GM23338 (cell line): ENCODE measurements around the gene CCDC12.

Source experiments
- EZH2 ChIP-seq: fragments of 200-600 bp; sonication (generic); IDR thresholded peaks from one replicate; pipeline ENCODE4 v1.8.0; 2017; ENCODE audit warnings: antibody characterized with exemption, mild to moderate bottlenecking, low read depth; ENCODE audit not compliant: unreplicated experiment
- EZH2phosphoT487 ChIP-seq: fragments of 200-600 bp; sonication (generic); IDR thresholded peaks from one replicate; pipeline ENCODE4 v1.8.1; 2018; ENCODE audit warnings: antibody characterized with exemption; ENCODE audit not compliant: unreplicated experiment
- POLR2AphosphoS5 ChIP-seq: IDR thresholded peaks from 2 replicates; pipeline ENCODE4 v1.6.1; 2016; ENCODE audit warnings: antibody characterized with exemption, low read depth
- STAT1 ChIP-seq: IDR thresholded peaks from one replicate; pipeline ENCODE4 v1.6.1; 2016; ENCODE audit warnings: antibody characterized with exemption; ENCODE audit not compliant: unreplicated experiment
- ZNF331 ChIP-seq: fragments of 250-450 bp; sonication (Bioruptor Pico); IDR thresholded peaks from 2 replicates; pipeline ENCODE4 v1.5.0; 2020; ENCODE audit warnings: low read depth, mild to moderate bottlenecking, moderate library complexity
- TF ChIP-seq, protein P1 (sequence below), 2 experiments: fragments of 200-600 bp in 1 of 2; sonication (generic) in 1 of 2; conservative IDR thresholded peaks; 2 replicates each; pipeline versions ENCODE4 v1.5.1 to v1.6.1; 2016 to 2017; ENCODE audit warnings: antibody characterized with exemption in 2 of 2, low read depth in 2 of 2, mild to moderate bottlenecking in 2 of 2, moderate library complexity in 1 of 2
- TF ChIP-seq, protein P2 (sequence below): IDR thresholded peaks from one replicate; pipeline ENCODE4 v1.6.1; 2018; ENCODE audit warnings: antibody characterized with exemption; ENCODE audit not compliant: unreplicated experiment

DNA sequence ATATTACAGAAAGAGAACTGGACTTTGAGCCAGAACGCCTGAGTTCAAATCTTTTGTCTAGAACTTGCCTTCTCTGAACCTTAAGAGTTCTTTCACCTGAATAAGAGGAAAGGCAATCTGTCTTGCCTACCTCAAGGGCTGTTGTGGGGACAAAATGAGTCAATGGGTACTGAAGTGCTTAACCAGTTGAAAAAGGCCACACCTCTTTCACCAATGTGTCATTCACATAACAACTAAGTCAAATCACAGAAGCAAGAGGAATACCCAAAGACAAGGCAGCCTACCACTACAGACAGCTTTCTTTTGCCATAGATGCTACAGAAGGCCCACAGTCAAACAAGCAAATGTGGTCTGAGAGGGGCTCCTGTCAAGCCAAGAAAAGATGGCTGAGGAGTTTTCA lies 42.7 kb upstream of the CCDC12 start:
- TF ChIP-seq, protein P1, sequence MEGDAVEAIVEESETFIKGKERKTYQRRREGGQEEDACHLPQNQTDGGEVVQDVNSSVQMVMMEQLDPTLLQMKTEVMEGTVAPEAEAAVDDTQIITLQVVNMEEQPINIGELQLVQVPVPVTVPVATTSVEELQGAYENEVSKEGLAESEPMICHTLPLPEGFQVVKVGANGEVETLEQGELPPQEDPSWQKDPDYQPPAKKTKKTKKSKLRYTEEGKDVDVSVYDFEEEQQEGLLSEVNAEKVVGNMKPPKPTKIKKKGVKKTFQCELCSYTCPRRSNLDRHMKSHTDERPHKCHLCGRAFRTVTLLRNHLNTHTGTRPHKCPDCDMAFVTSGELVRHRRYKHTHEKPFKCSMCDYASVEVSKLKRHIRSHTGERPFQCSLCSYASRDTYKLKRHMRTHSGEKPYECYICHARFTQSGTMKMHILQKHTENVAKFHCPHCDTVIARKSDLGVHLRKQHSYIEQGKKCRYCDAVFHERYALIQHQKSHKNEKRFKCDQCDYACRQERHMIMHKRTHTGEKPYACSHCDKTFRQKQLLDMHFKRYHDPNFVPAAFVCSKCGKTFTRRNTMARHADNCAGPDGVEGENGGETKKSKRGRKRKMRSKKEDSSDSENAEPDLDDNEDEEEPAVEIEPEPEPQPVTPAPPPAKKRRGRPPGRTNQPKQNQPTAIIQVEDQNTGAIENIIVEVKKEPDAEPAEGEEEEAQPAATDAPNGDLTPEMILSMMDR (conservative IDR thresholded peaks at IDR 0.05; ENCODE audit: low read depth in 2 of 2) = no peak
- TF ChIP-seq EZH2phosphoT487 (no peak), POLR2AphosphoS5 (no peak), EZH2 (no peak), ZNF331 (no peak), STAT1 (no peak)
- TF ChIP-seq, protein P2, sequence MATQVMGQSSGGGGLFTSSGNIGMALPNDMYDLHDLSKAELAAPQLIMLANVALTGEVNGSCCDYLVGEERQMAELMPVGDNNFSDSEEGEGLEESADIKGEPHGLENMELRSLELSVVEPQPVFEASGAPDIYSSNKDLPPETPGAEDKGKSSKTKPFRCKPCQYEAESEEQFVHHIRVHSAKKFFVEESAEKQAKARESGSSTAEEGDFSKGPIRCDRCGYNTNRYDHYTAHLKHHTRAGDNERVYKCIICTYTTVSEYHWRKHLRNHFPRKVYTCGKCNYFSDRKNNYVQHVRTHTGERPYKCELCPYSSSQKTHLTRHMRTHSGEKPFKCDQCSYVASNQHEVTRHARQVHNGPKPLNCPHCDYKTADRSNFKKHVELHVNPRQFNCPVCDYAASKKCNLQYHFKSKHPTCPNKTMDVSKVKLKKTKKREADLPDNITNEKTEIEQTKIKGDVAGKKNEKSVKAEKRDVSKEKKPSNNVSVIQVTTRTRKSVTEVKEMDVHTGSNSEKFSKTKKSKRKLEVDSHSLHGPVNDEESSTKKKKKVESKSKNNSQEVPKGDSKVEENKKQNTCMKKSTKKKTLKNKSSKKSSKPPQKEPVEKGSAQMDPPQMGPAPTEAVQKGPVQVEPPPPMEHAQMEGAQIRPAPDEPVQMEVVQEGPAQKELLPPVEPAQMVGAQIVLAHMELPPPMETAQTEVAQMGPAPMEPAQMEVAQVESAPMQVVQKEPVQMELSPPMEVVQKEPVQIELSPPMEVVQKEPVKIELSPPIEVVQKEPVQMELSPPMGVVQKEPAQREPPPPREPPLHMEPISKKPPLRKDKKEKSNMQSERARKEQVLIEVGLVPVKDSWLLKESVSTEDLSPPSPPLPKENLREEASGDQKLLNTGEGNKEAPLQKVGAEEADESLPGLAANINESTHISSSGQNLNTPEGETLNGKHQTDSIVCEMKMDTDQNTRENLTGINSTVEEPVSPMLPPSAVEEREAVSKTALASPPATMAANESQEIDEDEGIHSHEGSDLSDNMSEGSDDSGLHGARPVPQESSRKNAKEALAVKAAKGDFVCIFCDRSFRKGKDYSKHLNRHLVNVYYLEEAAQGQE = no peak
